Heart left ventricle (tissue), 13 donors: Measurements from ENCODE around the gene LPP.

Source experiments
- POLR2A ChIP-seq, 2 donors: fragments of 450-650 bp; IDR thresholded peaks; one replicate each; pipeline ENCODE4 v1.6.1; 2017; ENCODE audit warnings: antibody characterized with exemption in 2 of 2, mild to moderate bottlenecking in 2 of 2, moderate library complexity in 2 of 2
- TF ChIP-seq, protein P1 (sequence below), 12 donors: fragments of 200-600 bp; sonication (generic) in 4 of 12; IDR thresholded peaks; one replicate each; pipeline versions ENCODE4 v1.5.0 to v1.8.0; 2018 to 2022; ENCODE audit warnings: antibody characterized with exemption in 12 of 12, mild to moderate bottlenecking in 5 of 12
- donor health status: ischemic (EF 13 %, LVEDD 7.1; RV severe dilation, severe dysfunction).
- donor health status: DM: no; HTN: yes; CAD: no.
- donor health status: DM: no; HTN: no; CAD: no.
- donor health status: ischemic (EF 25% LVEDD 6.9; RV normal size, moderate dysfunction).
- donor health status: ischemic (EF 25% LVEDD 5.7; RV mildly dilated, moderate dysfunction).
- donor health status: ischemic (EF 35%, LVEDD 5.7; RV mildly dilated, moderate dysfunction).
- donor health status: nonischemic (EF 11% LVEDD 7.7; RV severe dilation, severe dysfunction).
- donor health status: DM: yes; HTN: yes; CAD: no.
- donor health status: PGD.
- donor health status: ischemic (EF 29% LVEDD 5.4; RV normal size, mild dysfunction).
- donor health status: nonischemic (EF 23%, LVEDD 6.1; RV moderate dilation, normal function).

DNA sequence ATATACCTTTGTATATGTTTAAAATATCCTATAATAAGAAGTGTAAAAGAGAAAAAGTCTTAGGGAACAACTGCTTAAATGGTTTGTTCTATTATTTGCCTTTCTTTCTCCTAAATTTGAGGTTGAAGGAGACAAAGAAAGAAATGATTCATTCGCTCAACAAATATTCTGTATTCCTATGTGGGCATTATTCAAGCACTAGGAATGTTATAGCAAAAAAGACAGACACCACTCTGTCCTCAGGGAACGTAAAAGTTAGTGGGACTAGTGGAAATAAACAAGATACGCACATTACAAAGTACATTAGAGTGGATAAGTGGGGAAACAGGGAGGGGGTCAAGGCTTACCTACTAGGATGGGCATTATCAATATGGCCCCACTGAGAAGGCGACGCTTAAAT lies 332.2 kb downstream of the LPP start:
- TF ChIP-seq, protein P1, sequence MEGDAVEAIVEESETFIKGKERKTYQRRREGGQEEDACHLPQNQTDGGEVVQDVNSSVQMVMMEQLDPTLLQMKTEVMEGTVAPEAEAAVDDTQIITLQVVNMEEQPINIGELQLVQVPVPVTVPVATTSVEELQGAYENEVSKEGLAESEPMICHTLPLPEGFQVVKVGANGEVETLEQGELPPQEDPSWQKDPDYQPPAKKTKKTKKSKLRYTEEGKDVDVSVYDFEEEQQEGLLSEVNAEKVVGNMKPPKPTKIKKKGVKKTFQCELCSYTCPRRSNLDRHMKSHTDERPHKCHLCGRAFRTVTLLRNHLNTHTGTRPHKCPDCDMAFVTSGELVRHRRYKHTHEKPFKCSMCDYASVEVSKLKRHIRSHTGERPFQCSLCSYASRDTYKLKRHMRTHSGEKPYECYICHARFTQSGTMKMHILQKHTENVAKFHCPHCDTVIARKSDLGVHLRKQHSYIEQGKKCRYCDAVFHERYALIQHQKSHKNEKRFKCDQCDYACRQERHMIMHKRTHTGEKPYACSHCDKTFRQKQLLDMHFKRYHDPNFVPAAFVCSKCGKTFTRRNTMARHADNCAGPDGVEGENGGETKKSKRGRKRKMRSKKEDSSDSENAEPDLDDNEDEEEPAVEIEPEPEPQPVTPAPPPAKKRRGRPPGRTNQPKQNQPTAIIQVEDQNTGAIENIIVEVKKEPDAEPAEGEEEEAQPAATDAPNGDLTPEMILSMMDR (IDR thresholded peaks at IDR 0.05) = no peak
- no peak for TF ChIP-seq POLR2A (IDR thresholded peaks at IDR 0.05)
